Adipocyte (in vitro differentiated cells): ENCODE measurements around the gene PEX11G.
"Not testable (repeated sequence)": the region's sequence is repeated elsewhere in the genome, so short reads cannot be mapped to it uniquely, and the experiment has no call there.

Source experiments
- DNase-seq: peaks from one replicate; pipeline ENCODE4 v3.0.0-alpha.2; 2015; ENCODE audit warnings: low read depth
- H3K27me3 ChIP-seq: replicated peaks from 2 replicates; pipeline ENCODE4 v1.7.0; 2013; ENCODE audit warnings: mild to moderate bottlenecking, low read length, moderate library complexity; ENCODE audit not compliant: control insufficient read depth, insufficient read depth
- H3K36me3 ChIP-seq: 2 replicates; pipeline ENCODE4 v1.7.0; 2013; ENCODE audit warnings: low read length, mild to moderate bottlenecking, moderate library complexity; ENCODE audit not compliant: control insufficient read depth, insufficient read depth, severe bottlenecking
- H3K4me1 ChIP-seq: 2 replicates; pipeline ENCODE4 v1.7.0; 2013; ENCODE audit warnings: mild to moderate bottlenecking, low read length, moderate library complexity; ENCODE audit not compliant: control insufficient read depth, insufficient read depth
- H3K4me3 ChIP-seq: 2 replicates; pipeline ENCODE4 v1.7.0; 2013; ENCODE audit warnings: mild to moderate bottlenecking, low read length, moderate library complexity
- H3K9ac ChIP-seq: 2 replicates; pipeline ENCODE4 v1.7.0; 2013; ENCODE audit warnings: mild to moderate bottlenecking, low read length, moderate library complexity
- H3K9me3 ChIP-seq: 2 replicates; pipeline ENCODE4 v1.7.0; 2013; ENCODE audit warnings: mild to moderate bottlenecking, low read length, moderate library complexity; ENCODE audit not compliant: control insufficient read depth

PEX11G gene

DNA sequence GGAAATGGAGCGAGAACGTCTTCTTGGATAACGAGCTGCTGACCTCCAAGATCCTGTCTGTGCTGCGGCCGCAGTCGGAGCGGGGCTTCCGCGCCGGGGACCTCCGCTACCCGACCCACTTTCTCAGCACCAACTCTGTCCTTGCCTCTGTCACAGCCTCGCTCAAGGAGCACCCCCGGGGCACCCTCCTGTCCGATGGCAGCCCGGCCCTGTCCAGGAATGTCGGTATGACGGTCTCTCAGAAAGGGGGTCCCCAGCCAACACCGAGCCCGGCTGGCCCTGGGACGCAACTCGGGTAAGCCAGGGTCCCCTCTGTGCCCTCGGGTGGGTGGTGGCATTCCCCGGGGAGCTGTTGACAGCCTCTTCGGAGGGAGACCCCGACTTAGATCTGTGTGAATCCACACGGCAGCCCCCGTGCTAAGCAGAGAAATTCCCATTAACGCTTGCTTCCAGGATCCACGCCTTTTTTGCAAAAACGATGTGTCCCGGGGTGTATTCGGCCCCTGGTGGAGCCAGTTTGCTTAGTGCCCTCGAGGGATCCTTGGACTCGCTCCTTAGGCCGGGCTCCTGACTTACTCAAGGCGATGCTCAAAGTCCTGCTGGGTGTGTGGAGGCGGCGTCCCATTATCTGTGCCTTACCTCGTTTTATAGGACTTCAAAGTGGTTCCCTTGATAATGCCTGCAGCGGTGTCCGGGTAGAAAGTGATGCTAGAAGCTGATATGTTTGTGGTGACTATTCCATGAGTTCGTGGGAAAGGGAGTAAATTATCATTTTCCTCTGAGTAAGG is 48.5 kb downstream of the PEX11G start:
- Histone ChIP-seq H3K9ac (no peak overlapping the region), H3K27me3 (no peaks in the 10 kb centered on the region), H3K9me3 (no peaks in the 10 kb centered on the region), H3K4me3 (no peak overlapping the region), H3K4me1 (peaks cover 5% of the 10 kb centered on the region), H3K36me3 (peaks cover 38% of the 10 kb centered on the region)
- no peak for DNase-seq

DNA sequence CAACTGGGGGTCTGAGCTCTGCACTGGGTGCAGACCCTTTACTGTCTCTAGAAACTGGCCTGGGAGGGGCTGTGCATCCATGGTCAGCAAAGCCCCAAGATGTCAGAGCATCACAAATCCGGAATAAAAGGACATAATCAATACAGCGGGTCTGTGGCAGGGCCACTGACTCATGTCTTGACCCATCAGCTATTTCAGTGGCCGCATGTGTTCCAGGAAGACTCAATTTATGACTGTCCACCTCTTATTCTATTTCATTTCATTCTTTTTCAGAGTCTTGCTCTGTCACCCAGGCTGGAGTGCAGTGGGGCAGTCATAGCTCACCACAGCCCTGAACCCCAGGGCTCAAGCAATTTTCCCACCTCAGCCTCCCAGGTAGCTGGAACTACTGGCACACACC is 53.2 kb downstream of the PEX11G start:
- Histone ChIP-seq H3K4me1 (no peaks in the 10 kb centered on the region), H3K36me3 (peaks cover 4% of the 10 kb centered on the region), H3K9me3 (no peaks in the 10 kb centered on the region), H3K9ac (no peak overlapping the region), H3K4me3 (no peak overlapping the region), H3K27me3 (no peaks in the 10 kb centered on the region)
- no peak for DNase-seq

DNA sequence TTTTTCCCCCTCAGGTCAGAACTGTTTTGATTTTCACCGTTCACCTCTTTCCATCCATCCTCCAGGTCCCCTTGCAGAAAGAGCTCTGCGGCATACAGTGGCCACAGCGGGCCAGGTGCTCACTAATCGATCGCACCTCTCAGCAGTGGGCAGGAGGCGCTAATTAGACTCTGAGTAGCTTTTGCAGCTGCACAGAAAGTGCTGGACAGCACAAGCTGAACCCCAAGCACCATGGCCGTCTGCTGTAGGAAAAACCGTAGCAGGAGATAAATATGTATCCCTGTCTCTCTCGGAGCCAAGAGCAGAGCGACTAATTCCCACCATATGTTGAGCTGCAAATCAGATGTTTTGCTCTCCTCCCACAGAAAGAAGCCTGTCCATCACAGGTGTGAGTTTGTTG is 54.4 kb downstream of the PEX11G start:
- no peak overlapping the region for H3K9ac ChIP-seq
- DNase-seq = no peak
- H3K27me3 ChIP-seq = no peaks in the 10 kb centered on the region
- no peak overlapping the region for H3K4me3 ChIP-seq
- H3K9me3 ChIP-seq = no peaks in the 10 kb centered on the region
- no peaks in the 10 kb centered on the region for H3K4me1 ChIP-seq
- peaks cover 4% of the 10 kb centered on the region for H3K36me3 ChIP-seq

DNA sequence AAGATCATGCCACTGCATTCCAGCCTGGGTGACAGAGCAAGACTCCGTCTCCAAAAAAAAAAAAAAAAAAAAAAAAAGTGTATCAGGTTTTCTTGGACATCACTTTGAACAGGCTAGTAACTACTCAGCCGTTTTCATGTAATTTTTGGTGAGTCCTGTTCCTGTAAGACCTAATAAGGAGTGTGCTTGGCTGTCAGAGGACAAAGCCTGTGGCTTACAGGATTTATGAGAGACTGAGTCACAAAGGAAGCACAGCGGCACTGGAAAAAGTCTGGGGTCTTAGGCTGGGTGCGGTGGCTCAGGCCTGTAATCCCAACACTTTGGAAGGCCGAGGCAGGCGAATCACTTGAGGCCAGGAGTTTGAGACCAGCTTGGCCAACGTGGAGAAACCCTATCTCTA is 55.4 kb downstream of the PEX11G start:
- H3K27me3 ChIP-seq, H3K9me3 ChIP-seq, H3K9ac ChIP-seq, H3K36me3 ChIP-seq, H3K4me1 ChIP-seq, DNase-seq, H3K4me3 ChIP-seq: not testable (repeated sequence)

DNA sequence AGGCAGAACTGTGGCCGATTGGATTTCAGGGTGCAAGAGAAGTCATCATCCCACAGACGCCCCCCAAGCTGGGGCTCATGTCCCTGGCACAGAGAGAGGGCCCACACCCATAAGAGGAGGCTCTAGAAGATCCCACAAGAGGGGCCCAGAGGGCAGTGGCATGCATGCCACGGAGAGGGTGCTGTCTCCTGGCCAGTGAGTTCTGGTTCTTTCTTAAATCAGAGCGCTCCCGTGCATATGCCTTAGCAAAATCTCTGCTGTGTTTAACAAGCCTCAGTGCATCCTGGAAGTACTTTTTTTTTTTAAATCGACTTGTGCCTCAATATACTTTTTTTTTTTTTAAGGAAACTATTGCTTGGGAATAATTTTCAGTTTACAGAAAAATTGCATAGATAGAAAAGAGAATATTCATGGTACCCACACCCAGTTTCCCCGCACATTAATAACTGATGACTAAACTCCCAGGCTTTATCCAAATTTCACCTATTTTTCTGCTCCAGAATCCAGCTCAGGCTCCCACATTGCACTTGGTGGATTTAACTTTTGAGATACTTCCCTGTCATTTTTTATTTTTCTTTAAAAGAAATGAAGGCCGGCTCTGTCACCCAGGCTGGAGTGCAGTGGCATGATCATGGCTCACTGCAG is 59.1 kb downstream of the PEX11G start:
- no peak for DNase-seq
- Histone ChIP-seq H3K27me3 (no peaks in the 10 kb centered on the region), H3K9ac (no peak overlapping the region), H3K4me3 (no peak overlapping the region), H3K36me3 (no peaks in the 10 kb centered on the region), H3K4me1 (no peaks in the 10 kb centered on the region), H3K9me3 (no peaks in the 10 kb centered on the region)

DNA sequence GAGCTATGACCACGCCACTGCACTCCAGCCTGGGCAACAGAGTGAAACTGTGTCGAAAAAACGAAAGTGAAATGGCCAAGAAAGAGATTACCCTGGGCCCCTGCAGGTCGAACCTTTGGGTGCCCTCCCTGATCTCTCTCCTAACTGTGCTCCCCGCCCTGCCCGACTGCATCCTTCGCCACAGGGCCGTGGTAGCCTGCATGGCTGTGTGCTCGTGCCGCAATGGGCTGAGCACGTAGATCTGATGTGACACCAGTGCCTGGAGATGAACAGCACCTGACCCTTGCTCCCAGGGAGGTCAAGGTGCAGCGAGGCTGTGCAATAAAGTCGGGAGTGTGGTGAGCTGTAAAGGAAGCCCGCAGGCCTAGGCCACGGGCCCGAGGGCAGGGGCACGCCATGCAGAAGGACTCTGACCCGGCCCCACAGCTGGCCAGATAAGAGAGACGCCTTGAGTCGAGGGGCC is 60.2 kb downstream of the PEX11G start:
- H3K9me3 ChIP-seq = no peaks in the 10 kb centered on the region
- no peaks in the 10 kb centered on the region for H3K36me3 ChIP-seq
- H3K4me3 ChIP-seq = no peak overlapping the region
- H3K4me1 ChIP-seq = no peaks in the 10 kb centered on the region
- H3K9ac ChIP-seq = no peak overlapping the region
- no peaks in the 10 kb centered on the region for H3K27me3 ChIP-seq
- DNase-seq = no peak

DNA sequence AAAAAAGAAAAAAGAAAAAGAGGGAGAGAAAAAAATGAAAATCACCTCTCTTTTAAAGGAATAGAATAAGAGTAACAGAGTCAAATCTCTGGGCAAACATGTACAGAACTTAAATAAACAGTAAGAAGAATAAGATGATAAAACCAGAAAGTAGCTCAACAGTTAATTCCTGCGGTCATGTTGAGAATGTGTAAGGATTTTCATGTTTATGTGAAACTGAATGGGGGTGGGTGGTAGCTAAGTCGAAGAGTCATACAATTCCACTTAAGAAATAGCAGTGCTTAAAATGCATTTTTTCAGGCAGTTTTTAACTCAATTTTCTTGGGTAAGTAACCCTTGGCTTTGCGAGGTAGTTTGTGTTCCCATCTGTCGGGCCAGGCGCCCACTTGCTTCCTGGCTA is 60.9 kb downstream of the PEX11G start:
- H3K4me1 ChIP-seq = no peaks in the 10 kb centered on the region
- no peaks in the 10 kb centered on the region for H3K36me3 ChIP-seq
- no peaks in the 10 kb centered on the region for H3K9me3 ChIP-seq
- DNase-seq = peak; percentile 2
- H3K27me3 ChIP-seq = no peaks in the 10 kb centered on the region
- no peak overlapping the region for H3K4me3 ChIP-seq
- no peak overlapping the region for H3K9ac ChIP-seq

DNA sequence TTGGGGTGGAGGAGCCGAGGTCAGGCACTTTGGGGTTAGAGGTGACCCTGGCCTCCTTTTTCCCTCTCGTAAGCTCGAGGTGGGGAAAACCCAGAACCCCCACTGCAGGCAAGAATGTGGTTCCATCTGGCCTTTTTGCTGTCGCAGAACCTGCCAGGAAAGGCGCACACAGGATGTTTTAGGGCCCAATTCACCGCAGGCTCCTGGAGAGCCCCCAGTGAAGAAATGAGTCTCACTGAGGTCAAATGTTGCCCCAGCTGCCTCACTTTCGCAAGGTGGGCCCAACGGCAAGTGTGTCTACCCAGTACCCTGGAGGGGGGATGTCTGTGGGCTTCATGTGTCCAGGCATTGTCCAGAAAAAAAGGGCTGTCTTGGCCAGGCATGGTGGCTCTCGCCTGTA is 61.8 kb downstream of the PEX11G start:
- H3K9ac ChIP-seq = no peak overlapping the region
- no peak overlapping the region for H3K4me3 ChIP-seq
- H3K9me3 ChIP-seq = no peaks in the 10 kb centered on the region
- H3K36me3 ChIP-seq = no peaks in the 10 kb centered on the region
- no peaks in the 10 kb centered on the region for H3K27me3 ChIP-seq
- no peak for DNase-seq
- no peaks in the 10 kb centered on the region for H3K4me1 ChIP-seq
